ENCODE data around the gene SELENOV. TPM values are rescaled to one million over a fixed set of nuclear protein-coding genes. Genes with fewer than 3 reads are reported as not detected.
A peak's percentile ranks its signal among the peaks of the same experiment; 100 is the strongest.

The SELENOV gene
- total RNA-seq, 1 donor from 2014 or later: not detected

DNA sequence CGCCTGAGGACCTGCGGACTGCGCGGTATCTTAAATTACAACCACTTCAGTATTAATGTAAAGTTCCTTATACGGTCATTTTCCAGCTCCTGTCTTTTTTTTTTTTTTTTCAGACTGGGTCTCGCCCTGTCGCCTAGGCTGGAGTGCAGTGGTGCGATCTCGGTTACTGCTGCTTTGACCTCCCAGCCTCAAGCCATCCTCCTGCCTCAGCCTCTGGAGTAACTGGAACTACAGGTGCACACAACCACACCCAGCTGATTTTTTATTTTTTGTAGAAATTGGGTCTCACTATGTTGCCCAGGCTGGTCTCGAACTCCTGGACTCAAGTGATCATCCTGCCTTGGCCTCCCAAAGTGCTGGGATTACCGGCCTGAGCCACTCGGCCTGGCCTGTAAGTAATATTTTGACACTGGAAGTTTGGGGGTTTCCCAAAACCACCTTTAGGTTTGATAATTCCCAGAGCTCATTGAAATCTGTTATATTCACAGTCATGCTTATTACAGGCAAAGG is 18.1 kb downstream of the SELENOV start:
- H3K4me3 Mint-ChIP-seq (ENCODE audit: unreplicated experiment): peak overlapping the region; percentile 98
- Histone ChIP-seq H3K27me3 (ENCODE audit: insufficient read depth, low read length) (no peaks in the 10 kb centered on the region), H2AFZ (ENCODE audit: low read depth, low read length) (peak overlapping the region; percentile 37), H3K4me1 (ENCODE audit: insufficient read depth, low read length) (no peaks in the 10 kb centered on the region), H3K9ac (ENCODE audit: low read length) (no peak overlapping the region), H4K20me1 (ENCODE audit: insufficient read depth, low read length) (peaks cover 13% of the 10 kb centered on the region), H3K79me2 (ENCODE audit: insufficient read depth, low read length) (peaks cover 23% of the 10 kb centered on the region), H3K4me2 (ENCODE audit: low read length) (peak overlapping the region; percentile 43), H3K4me3 (ENCODE audit: insufficient read depth, low read depth, low read length) (no peak overlapping the region), H3K9me3 (ENCODE audit: insufficient read depth, low read depth, low read length) (no peaks in the 10 kb centered on the region), H3K36me3 (ENCODE audit: insufficient read depth, low read length) (no peaks in the 10 kb centered on the region), H3K27ac (ENCODE audit: low read depth, low read length) (no peak overlapping the region)
- H3K27me3 Mint-ChIP-seq (ENCODE audit: low read depth, unreplicated experiment): peaks cover 3% of the 10 kb centered on the region
- FAIRE-seq (no peak), DNase-seq (ENCODE audit: low read depth) (no peak)
- H3K4me1 Mint-ChIP-seq (ENCODE audit: low read depth, unreplicated experiment): peaks cover 6% of the 10 kb centered on the region
- H3K9me3 Mint-ChIP-seq (ENCODE audit: unreplicated experiment): no peaks in the 10 kb centered on the region
- peaks cover 2% of the 10 kb centered on the region for H3K36me3 Mint-ChIP-seq (ENCODE audit: low read depth, unreplicated experiment)
- TF ChIP-seq EZH2 (IDR thresholded peaks at IDR 0.05; ENCODE audit: insufficient read depth, low read length): no peak
- TF ChIP-seq, protein P1, sequence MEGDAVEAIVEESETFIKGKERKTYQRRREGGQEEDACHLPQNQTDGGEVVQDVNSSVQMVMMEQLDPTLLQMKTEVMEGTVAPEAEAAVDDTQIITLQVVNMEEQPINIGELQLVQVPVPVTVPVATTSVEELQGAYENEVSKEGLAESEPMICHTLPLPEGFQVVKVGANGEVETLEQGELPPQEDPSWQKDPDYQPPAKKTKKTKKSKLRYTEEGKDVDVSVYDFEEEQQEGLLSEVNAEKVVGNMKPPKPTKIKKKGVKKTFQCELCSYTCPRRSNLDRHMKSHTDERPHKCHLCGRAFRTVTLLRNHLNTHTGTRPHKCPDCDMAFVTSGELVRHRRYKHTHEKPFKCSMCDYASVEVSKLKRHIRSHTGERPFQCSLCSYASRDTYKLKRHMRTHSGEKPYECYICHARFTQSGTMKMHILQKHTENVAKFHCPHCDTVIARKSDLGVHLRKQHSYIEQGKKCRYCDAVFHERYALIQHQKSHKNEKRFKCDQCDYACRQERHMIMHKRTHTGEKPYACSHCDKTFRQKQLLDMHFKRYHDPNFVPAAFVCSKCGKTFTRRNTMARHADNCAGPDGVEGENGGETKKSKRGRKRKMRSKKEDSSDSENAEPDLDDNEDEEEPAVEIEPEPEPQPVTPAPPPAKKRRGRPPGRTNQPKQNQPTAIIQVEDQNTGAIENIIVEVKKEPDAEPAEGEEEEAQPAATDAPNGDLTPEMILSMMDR (IDR thresholded peaks at IDR 0.05; ENCODE audit: insufficient read depth, low read depth, low read length): no peak
- H3K27ac Mint-ChIP-seq (ENCODE audit: unreplicated experiment): no peak overlapping the region

DNA sequence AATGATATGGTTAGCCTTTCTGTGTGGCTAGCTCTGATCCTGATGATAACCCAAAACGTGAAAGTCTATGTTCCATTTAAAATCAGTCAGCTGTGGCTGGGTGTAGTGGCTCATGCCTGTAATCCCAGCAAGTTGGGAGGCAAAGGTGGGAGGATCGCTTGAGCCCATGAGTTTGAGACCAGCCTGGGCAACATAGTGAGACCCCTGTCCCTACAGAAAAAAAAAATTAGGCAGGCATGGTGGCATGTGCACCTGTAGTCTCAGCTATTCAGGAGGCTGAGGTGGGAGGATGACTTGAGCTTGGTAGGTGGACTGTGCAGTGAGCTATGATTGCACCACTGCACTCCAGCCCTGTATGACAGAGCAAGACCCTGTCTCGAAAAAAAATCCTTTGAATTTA is 18.9 kb downstream of the SELENOV start:
- H3K27ac Mint-ChIP-seq (ENCODE audit: unreplicated experiment): no peak overlapping the region
- Histone ChIP-seq H3K27me3 (ENCODE audit: insufficient read depth, low read length) (no peaks in the 10 kb centered on the region), H4K20me1 (ENCODE audit: insufficient read depth, low read length) (peaks cover 20% of the 10 kb centered on the region), H3K27ac (ENCODE audit: low read depth, low read length) (no peak overlapping the region), H3K79me2 (ENCODE audit: insufficient read depth, low read length) (peaks cover 30% of the 10 kb centered on the region), H3K4me3 (ENCODE audit: insufficient read depth, low read depth, low read length) (no peak overlapping the region), H3K4me1 (ENCODE audit: insufficient read depth, low read length) (peaks cover 7% of the 10 kb centered on the region), H3K9me3 (ENCODE audit: insufficient read depth, low read depth, low read length) (no peaks in the 10 kb centered on the region), H2AFZ (ENCODE audit: low read depth, low read length) (no peak overlapping the region), H3K4me2 (ENCODE audit: low read length) (no peak overlapping the region), H3K36me3 (ENCODE audit: insufficient read depth, low read length) (no peaks in the 10 kb centered on the region), H3K9ac (ENCODE audit: low read length) (no peak overlapping the region)
- DNase-seq (ENCODE audit: low read depth) (no peak), FAIRE-seq (no peak)
- H3K27me3 Mint-ChIP-seq (ENCODE audit: low read depth, unreplicated experiment): peaks cover 3% of the 10 kb centered on the region
- no peak for TF ChIP-seq EZH2 (IDR thresholded peaks at IDR 0.05; ENCODE audit: insufficient read depth, low read length)
- TF ChIP-seq, protein P1 (IDR thresholded peaks at IDR 0.05; ENCODE audit: insufficient read depth, low read depth, low read length): no peak
- no peaks in the 10 kb centered on the region for H3K9me3 Mint-ChIP-seq (ENCODE audit: unreplicated experiment)
- H3K36me3 Mint-ChIP-seq (ENCODE audit: low read depth, unreplicated experiment): peaks cover 2% of the 10 kb centered on the region
- no peak overlapping the region for H3K4me3 Mint-ChIP-seq (ENCODE audit: unreplicated experiment)
- H3K4me1 Mint-ChIP-seq (ENCODE audit: low read depth, unreplicated experiment): peaks cover 11% of the 10 kb centered on the region

DNA sequence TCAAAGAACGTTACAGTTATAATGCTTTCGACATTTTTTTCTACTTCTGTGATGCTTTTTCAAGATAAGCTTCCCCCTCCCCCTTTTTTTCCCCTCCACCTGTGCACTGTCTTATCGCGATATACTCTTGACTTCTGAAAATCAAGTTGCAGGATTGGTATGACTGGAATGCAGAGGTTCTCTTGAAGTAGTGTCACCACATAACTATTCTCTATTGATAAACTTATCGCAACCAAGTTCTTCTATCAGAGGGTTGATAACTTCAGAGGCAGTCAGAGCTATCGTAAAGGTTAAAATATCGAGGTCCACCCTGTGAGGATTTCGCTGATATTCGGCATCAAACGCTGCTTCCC is 24.2 kb downstream of the SELENOV start:
- peak overlapping the region; percentile 89 for H3K4me3 ChIP-seq (ENCODE audit: insufficient read depth, low read depth, low read length)
- H3K9me3 Mint-ChIP-seq (ENCODE audit: unreplicated experiment): no peaks in the 10 kb centered on the region
- H3K27ac ChIP-seq (ENCODE audit: low read depth, low read length): peak overlapping the region; percentile 92
- H3K4me1 Mint-ChIP-seq (ENCODE audit: low read depth, unreplicated experiment): peaks cover 4% of the 10 kb centered on the region
- H3K36me3 ChIP-seq (ENCODE audit: insufficient read depth, low read length): no peaks in the 10 kb centered on the region
- peak overlapping the region; percentile 90 for H2AFZ ChIP-seq (ENCODE audit: low read depth, low read length)
- H4K20me1 ChIP-seq (ENCODE audit: insufficient read depth, low read length): peaks cover 13% of the 10 kb centered on the region
- peak overlapping the region; percentile 96 for H3K4me3 Mint-ChIP-seq (ENCODE audit: unreplicated experiment)
- DNase-seq (ENCODE audit: low read depth) (peak; percentile 63), FAIRE-seq (no peak)
- no peaks in the 10 kb centered on the region for H3K36me3 Mint-ChIP-seq (ENCODE audit: low read depth, unreplicated experiment)
- TF ChIP-seq EZH2 (IDR thresholded peaks at IDR 0.05; ENCODE audit: insufficient read depth, low read length): no peak
- TF ChIP-seq, protein P1 (IDR thresholded peaks at IDR 0.05; ENCODE audit: insufficient read depth, low read depth, low read length): no peak
- H3K79me2 ChIP-seq (ENCODE audit: insufficient read depth, low read length): peaks cover 21% of the 10 kb centered on the region
- H3K27ac Mint-ChIP-seq (ENCODE audit: unreplicated experiment): peak overlapping the region; percentile 97
- H3K9me3 ChIP-seq (ENCODE audit: insufficient read depth, low read depth, low read length): no peaks in the 10 kb centered on the region
- peaks cover 14% of the 10 kb centered on the region for H3K4me1 ChIP-seq (ENCODE audit: insufficient read depth, low read length)
- peak overlapping the region; percentile 95 for H3K4me2 ChIP-seq (ENCODE audit: low read length)
- peaks cover 2% of the 10 kb centered on the region for H3K27me3 Mint-ChIP-seq (ENCODE audit: low read depth, unreplicated experiment)
- H3K27me3 ChIP-seq (ENCODE audit: insufficient read depth, low read length): no peaks in the 10 kb centered on the region
- H3K9ac ChIP-seq (ENCODE audit: low read length): peak overlapping the region; percentile 96

All from astrocyte (in vitro differentiated cells and primary cell).